Stimulated activated CD8-positive, alpha-beta memory T cell treated with anti-CD3 and anti-CD28 coated beads, Interleukin-12 subunit alpha, Interleukin-12 subunit beta, amount 100 ng/mL, for 24 hours (primary cell): Measurements from ENCODE around the gene CDC42EP1.
"Not testable (repeated sequence)": the region's sequence is repeated elsewhere in the genome, so short reads cannot be mapped to it uniquely, and the experiment has no call there.

Source experiments
- DNase-seq: peaks from one replicate; pipeline ENCODE4 v3.0.0-alpha.2; 2020; ENCODE audit errors: extremely low read depth

CDC42EP1 gene

DNA sequence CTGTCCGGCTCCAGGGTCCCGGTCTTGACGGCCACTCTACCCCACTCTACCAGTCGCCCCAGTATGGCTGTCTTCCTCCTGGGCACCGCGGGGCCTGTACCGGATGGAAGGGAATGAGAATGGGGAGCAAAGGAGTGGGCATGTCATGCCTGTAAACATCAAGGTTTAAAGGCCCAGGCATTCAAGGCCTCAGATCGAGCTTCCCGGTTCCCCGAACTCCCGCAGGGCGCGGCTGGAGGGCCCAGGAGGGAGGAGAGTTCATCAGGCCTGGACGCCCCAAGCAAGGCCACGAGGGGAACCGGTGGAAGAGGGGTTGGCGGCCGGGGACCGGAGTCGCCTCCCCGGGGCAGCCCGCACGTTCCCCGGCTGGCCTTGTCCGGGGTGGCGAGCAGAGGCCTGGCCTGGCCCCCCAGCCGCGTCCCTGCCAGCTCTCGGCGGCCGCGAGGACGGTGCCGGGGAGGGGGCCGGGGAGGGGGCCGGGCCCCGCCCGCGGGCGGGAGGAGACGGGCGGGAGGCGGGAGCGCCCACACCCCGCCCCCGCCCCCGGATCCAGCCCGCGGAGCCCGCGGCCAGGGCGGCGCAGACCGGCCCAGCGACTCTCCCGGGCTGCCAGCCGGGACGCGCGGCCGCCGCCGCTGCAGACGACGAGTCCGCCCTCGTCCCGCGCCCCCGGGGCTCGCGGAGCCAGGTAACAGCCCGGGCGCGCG, at the start of gene CDC42EP1:
Gene CDC42EP1, plus strand, starts transcription at position 580 of the 707 bp plus-strand sequence. CDS start 5,870 bp downstream, outside the sequence.
- DNase-seq: no peak

DNA sequence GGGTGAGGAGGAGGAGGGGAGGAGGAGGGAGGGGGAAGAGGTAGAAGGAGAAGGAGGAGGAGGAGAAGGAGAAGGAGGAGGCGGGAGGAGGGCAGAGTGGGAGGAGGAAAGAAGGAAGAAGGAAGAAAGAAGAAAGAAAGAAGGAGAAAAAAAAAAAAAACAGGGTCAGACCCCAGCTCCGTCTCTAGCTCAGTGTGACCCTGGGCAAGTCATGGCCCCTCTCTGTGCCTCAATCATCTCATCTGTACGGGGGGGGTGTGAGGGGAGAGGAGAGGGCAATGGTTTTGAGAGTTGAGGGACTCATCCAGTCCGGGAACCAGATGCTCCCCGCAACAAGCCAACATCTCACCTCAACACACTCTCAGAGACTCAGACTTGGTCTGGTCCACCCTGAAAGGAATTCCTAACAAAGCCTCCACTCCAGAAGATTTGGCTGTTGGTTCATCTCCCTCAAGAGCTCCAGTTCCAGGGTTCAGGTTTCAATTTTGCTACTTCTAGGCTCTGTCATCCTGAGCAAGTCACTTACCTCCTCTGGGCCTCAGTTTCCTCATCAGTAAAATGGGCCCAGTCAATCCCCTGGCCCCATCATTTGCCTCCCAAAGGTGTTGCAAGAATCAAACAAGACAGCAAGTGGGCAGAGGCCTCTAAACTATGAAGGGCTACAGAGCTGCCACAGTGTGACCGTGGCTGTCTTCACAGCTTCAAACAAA, 48.7 kb upstream of the CDC42EP1 start:
- DNase-seq: no peak

GRCh38 chr22:37514526-37515051, 45.7 kb upstream of the CDC42EP1 start:
- no peak for DNase-seq

GRCh38 chr22:37515901-37516300, 44.4 kb upstream of the CDC42EP1 start:
- DNase-seq: no peak

DNA sequence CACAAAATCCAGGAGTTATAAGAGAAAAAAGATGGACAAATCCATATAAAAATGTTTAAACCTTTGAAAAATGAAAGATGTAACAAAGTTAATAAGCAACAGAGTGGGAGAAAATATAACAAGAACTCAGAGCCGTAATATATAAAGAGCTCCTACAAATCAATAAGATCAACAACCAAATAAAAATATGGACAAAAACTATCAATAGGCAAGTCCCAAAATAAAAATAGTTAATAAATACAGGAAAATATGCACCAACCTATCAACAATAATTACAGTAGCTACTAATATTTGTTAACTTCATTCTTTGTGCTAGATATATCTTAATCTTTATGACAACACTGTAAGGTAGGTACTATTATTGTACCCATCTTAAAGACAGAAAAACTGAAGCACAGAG, 43.8 kb upstream of the CDC42EP1 start:
- DNase-seq: no peak

- no peak for DNase-seq
These were observed 42.3 kb upstream of the CDC42EP1 start for GRCh38 chr22:37517826-37518450.

DNA sequence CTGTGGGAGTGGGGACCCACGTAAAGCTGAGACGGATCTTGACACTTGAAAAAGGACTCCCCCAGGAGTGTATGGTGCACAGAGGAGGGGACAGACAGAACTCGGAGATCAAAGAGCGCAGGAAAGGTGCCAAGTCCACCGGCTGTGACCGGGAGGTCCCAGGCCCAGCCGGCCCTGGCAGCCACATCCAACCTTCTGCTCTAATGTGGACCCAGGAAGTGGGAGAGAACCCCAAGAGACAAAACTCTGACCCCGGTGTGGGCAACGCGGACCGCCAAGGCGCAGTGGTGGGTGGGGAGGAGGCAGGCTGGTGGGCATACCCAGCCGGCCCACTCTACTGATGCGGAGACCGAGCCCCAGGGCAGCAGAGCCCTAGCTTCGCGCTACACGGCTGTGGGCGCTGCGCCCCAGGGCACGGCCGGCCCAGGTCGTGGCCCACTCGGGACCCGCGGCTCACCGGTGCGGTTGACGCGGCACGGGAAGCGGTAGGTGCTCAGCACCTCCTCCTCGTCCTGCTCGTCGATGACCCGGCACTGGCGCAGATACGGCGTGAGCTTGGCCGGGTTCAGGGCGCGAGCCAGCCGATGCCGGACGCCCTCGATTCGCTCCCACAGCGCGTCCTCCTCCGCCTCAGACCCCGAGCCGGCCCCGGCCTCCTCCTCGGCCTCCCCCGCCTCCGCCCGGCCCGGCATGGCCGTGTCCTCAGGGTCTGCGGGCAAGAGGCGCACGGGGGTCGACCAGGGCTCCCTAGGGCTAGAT, 41.6 kb upstream of the CDC42EP1 start:
- no peak for DNase-seq

GRCh38 chr22:37519268-37520195, 40.7 kb upstream of the CDC42EP1 start, which contains the start of gene CARD10:
Gene CARD10, minus strand, starts transcription at chr22:37519415. Its CDS starts 215 bp downstream, at chr22:37519200.
- DNase-seq: no peak

- no peak for DNase-seq
These were observed 39.5 kb upstream of the CDC42EP1 start for GRCh38 chr22:37520776-37521191.

GRCh38 chr22:37521236-37521739, 39.0 kb upstream of the CDC42EP1 start:
- no peak for DNase-seq

DNA sequence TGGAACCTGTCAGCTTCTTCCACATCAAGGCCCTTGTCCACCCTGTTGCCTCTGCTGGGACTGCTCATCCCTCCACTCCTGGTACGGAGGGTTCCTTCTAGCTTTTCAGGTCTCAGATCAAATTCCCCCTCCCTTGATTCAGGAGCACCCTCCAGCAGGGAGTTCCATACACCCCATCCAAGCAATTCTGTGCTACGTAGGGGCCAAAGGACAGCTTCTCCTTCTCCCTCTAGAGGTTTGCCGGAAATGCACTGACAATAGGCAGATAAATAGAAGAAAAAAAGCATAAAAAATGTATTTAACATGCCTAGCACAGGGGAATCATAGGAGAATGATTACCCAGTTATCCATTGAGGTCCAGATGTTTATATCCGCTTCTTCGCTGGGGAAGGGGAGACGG, 37.8 kb upstream of the CDC42EP1 start:
- no peak for DNase-seq

- no peak for DNase-seq
These were observed 35.1 kb upstream of the CDC42EP1 start for GRCh38 chr22:37525073-37525745.

DNA sequence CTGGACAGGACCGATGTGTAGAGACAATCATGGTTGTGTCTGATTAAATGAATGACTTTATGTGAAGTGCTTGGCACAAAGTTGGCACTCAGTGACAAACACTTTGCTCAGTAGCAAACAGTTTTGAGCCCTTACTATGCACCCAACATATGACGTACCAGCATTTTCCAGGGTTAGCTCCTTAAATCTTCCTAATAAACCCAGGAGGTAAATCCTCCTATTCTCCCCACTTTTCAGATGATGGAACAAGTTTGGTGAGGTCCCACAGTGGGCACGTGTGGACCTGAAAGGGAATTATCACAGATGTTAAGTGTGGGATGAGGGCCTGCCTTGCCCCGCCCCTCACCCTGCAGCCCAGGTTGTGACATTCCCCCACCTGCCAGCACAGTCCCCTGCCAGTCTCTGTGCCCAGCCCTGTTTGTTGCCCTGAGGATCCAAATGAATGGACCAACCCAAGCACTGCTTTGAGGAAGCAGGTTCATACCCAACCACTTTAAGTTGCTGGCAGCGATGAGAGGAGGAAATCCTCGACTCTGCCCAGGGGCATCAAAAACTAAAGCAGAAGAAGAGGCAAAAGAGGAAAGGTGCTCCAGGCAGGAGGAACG, 34.4 kb upstream of the CDC42EP1 start:
- no peak for DNase-seq

- DNase-seq: no peak
These were observed 33.9 kb upstream of the CDC42EP1 start for GRCh38 chr22:37526376-37526775.

GRCh38 chr22:37527081-37527752, 33.1 kb upstream of the CDC42EP1 start:
- DNase-seq: not testable (repeated sequence)

GRCh38 chr22:37527952-37528351, 32.3 kb upstream of the CDC42EP1 start:
- DNase-seq: not testable (repeated sequence)

DNA sequence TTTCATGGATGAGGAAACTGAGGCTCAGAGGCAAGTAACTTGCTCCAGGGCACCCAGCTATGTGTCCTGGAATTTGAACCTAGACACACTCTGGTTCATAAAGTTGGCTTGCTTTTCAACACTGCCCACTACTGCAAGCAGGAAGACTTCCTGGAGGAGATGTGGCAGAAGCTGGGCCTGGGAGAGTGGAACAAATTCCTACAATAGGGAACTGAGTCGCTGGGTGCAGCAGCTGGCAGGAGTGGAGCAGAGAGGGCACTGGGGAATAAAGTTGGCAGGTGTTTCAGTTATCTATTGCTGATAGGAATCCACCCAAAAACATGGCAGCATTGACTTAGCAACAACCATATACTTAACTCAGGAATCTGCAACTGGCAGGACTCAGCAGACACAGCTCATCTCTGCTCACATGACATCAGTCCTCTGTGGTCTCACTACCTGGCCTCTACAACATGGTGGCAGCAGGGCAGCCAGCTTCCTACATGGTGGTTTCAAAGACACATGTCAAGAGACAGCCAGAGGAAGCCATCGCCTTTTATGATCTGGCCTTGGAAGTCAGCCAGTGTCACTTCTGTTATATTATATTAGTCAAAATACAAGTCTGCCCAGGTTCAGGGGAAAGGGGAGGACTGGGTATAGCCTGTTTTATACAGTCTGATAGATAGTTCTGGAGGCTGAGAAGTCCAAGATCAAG, 30.5 kb upstream of the CDC42EP1 start:
- DNase-seq: no peak

DNA sequence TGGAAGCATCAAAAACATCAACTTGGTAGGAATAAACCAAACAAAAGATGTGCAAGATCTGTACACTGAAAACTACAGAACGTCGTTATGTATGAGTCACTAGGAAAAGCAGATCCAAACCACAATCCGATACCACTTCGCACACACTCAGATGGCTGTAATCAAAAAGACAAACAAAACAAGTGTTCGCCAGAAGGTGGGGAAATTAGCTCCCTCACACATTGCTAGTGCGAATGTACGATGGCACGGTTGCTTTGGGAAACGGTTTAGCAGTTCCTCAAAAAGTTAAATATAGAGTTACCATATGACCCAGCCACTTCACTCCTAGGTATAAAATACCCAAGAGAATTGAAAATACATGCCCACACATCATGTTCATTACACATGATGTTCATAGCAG, 26.3 kb upstream of the CDC42EP1 start:
- DNase-seq: no peak
